Measurements from ENCODE around the gene CEP19. TPM values are rescaled to one million over a fixed set of nuclear protein-coding genes. Genes with fewer than 3 reads are reported as not detected.

The CEP19 gene
- total RNA-seq, 1 donor from 2014 or later: 1.3 TPM

DNA sequence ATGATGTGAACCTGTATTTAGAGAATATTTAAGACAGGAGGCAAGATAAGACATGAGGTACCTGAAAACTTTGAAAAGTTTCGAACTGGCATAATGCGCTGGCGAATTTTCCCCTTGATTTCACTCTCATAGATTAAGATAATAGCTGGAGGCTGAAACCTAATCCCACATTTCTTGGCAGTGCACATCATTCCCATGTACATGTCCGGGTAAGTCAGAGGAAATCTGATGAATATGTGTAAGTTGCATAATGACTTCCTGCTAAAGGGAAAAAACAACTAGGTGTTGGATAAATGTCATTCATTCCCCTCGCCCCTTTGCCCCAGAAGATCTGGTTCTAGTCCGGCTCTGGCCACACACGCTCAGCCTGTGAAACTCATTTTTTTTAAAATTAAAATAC is 3.6 kb downstream of the CEP19 start:
- DNase-seq: no peak

DNA sequence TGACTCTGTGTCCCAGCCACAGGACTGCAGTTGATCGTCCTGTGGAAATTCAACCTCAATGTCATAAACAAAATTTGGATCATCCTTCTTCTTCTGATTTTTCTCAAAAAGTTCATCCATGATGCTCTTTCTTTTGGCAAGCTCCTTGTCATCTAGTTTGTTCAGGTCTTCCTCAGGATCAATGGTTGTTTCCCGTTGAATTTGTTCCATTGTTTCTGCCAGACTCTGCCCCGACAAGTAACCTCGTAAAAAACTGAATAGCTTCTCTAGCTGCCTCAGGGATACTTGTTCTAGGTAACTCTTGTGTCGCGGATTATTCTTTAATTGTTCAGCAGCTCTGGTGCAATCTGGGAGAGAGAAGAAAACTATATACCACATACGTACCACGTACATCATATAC is 4.5 kb downstream of the CEP19 start:
- DNase-seq: no peak

DNA sequence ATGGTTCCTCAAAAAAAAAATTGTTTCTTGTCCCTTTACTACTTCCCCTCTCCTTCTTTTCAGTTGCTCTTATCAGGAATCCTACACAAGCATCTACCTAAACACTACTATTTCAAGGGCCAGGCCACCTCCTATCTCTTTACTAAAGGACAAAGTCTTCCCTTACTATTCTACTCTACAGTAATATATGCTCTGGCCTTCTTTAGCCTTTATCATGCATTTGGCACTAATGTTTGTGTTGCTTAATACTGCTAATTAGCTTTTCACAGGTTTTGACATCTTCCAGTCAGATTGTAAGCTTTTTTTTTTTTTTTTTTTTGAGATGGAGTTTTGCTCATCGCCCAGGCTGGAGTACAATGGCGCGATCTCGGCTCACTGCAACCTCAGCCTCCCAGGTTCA is 5.3 kb downstream of the CEP19 start:
- no peak for DNase-seq

GRCh38 chr3:196706327-196706726 is 5.7 kb downstream of the CEP19 start:
- DNase-seq: no peak

DNA sequence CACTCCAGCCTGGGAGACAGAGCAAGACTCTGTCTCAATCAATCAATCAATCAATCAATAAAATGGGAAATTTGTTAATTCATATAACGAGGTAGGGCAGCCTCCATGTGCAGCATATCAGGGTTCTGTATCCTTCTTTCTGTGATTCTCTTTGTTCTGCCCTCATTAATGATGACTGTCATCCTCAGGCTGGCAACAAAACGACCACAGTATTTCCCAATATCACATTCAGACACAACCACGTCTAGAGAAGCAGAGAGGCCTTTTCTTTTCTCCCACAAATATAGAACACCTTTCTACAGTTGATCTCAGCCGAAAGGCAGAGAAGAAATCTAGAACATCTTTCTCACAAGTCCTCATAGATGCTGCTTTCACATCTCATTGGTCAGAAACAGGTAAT is 11.2 kb downstream of the CEP19 start:
- no peak for DNase-seq

DNA sequence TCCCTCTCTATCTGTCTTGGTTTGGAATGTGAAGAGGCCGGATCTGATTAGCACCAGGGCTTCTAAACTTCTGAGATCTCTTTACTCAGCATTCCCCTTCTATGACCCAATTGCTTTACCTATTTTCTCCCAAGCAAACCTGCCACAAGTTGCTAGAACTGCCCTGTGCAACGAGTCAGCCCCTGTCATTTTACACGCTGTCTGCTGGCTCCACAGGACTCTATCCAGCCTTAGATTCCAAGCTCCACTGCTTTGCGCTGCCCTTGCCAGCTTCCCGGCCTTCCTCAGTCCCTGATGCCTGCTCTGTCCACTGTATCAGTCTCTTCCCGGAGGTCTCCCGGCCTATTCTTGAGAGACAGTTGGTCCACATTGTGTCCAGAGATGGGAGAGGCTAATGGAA is 12.3 kb downstream of the CEP19 start:
- no peak for DNase-seq

DNA sequence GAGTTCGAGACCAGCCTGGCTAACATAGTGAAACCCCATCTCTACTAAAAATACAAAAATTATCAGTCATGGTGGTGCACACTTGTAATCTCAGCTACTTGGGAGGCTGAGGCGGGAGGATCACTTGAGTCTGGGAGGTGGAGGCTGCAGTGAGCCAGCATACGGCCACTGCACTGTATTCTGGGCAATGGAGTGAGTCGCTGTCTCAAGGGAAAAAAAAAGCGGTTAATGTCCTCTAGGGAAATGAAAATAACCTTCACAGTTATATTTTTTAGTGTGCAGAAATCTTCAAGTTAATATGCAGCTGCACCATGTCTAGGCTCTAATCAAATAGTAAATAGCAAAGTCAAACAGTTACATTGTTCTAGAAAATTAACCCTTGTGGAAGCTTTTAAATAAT is 14.8 kb downstream of the CEP19 start:
- DNase-seq: no peak

GRCh38 chr3:196695849-196696226 is 16.2 kb downstream of the CEP19 start:
- DNase-seq: no peak

DNA sequence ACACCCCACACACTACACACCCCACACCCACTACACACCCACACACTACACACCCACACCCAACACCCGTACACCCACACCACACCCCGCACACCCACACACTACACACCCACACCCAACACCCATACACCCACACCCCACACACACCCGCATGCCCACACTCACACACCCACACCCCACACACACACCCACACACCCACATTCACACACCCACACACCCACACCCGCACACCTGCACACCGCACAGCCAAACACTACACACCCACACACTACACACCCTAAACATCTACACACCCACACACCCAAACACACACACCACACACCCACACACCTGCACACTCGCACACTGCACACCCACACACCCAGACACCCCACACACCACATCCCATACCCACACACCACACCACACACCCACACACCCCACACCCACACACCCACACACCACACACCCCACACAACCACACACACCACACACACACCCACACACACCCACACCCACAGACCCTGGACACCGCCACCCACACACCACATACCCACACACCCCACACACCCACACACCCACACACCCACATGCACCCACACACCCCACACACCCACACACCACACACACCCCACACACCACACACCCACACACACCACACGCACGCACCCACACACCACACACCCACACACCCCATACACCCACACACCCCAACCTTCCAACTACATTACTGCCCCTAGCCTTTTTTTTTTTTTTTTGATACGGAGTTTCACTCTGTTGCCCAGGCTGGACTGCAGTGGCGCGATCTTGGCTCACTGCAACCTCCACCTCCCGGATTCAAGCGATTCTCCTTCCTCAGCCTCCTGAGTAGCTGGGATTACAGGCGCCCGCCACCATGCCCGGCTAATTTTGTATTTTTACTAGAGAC is 16.9 kb downstream of the CEP19 start:
- no peak for DNase-seq

- DNase-seq: no peak
These were observed 17.8 kb downstream of the CEP19 start for GRCh38 chr3:196694202-196694638.

- no peak for DNase-seq
These were observed 20.7 kb downstream of the CEP19 start for GRCh38 chr3:196691386-196691785.

- no peak for DNase-seq
These were observed 21.9 kb downstream of the CEP19 start for GRCh38 chr3:196689941-196690660.

DNA sequence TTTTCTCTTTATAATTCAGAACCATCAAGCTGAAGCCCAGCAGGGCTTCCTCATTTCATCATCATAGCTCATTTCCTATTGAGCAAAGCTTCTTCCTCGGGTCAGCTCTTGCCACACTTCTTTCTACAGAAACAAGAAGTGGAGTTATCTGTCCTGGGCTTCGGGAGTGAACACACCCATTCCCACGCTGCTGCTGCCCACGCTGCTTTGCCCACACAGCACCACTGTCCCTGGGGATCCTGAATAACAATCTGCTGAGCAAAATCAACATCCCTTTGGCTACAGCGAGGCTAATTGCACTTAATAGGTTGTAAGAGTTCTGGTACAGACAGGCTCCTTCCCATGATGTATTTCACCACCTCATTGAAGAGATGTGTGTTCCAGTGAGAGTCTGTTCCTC is 23.7 kb downstream of the CEP19 start:
- DNase-seq: no peak

GRCh38 chr3:196686436-196686835 is 25.6 kb downstream of the CEP19 start:
- DNase-seq: no peak

DNA sequence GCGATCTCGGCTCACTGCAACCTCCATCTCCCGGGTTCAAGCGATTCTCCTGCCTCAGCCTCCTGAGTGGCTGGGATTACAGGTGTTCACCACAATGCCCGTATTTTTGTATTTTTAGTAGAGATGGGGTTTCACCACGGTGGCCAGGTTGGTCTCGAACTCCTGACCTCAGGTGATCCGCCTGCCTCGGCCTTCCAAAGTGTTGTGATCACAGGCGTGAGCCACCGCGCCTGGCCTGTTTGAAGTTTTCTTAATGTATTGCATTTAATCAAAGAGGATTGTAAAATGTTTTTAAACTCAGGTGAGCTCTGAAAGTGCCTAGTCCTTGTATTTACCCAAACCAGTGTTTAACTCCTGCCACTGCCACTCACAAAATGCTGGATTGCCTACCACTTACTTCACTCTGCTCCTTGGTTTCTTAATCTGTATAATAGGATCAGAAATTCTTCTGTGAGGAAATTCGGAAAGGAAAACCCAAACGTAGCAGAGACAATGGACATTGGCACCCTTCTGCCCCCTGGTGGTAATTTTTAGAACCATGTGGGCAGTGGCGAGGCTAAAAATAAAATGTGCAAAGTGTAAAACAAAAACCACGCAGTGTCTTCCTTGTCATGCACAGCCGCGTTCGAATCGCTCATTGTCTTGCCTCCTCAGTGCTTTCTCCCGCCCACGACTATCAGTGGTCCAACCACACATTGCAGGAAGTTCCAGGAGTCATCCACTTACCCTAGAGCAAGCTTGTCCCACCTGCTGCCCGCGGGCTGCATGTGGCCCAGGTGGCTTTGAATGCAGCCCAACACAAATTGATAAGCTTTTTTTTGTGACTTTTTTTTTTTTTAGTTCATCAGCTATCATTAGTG is 27.3 kb downstream of the CEP19 start:
- peak; percentile 31 for DNase-seq

DNA sequence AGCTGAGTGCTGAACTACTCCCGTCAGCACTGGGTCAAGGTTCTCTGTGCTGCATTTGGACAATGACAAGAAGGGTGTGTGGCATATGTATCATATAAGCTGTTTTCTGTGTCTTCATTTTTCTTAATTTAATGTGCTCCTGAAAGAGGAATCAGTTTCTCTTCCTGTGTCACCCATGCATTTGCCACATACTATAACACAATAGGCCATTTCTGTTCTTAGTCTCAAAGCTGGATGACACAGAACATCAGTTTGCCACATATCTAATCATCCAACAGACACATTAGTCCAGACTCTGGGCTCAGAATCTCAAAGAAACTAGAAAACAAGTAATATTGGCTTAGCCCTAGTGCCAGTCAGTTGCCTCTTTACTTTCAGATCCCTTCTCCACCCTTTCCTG is 34.1 kb downstream of the CEP19 start:
- DNase-seq: no peak

- DNase-seq: no peak
These were observed 34.7 kb downstream of the CEP19 start for GRCh38 chr3:196677353-196677752.

- no peak for DNase-seq
These were observed 38.4 kb downstream of the CEP19 start for GRCh38 chr3:196673632-196674031.

- no peak for DNase-seq
These were observed 41.7 kb downstream of the CEP19 start for GRCh38 chr3:196670339-196670738.

- no peak for DNase-seq
These were observed 44.8 kb downstream of the CEP19 start for GRCh38 chr3:196667056-196667825.

- DNase-seq: no peak
These were observed 45.8 kb downstream of the CEP19 start for GRCh38 chr3:196666001-196666867.

All from skin of body (tissue), 2 donors.